Measurements from ENCODE around the gene TESK2.

TESK2 gene

GRCh38 chr1:45405636-45406035 is 85.3 kb downstream of the TESK2 start:
- no peak for TF ChIP-seq CTCF (IDR thresholded peaks at IDR 0.05; ENCODE audit: borderline replicate concordance, insufficient read depth, low read depth, low read length)
- H3K4me3 ChIP-seq (ENCODE audit: low read depth, low read length), result no peak overlapping the region

- no peak overlapping the region for H3K4me3 ChIP-seq (ENCODE audit: low read depth, low read length)
- no peak for TF ChIP-seq CTCF (IDR thresholded peaks at IDR 0.05; ENCODE audit: borderline replicate concordance, insufficient read depth, low read depth, low read length)
Measured at GRCh38 chr1:45403718-45404117, 87.2 kb downstream of the TESK2 start.

- H3K4me3 ChIP-seq (ENCODE audit: low read depth, low read length), result no peak overlapping the region
- TF ChIP-seq CTCF (IDR thresholded peaks at IDR 0.05; ENCODE audit: borderline replicate concordance, insufficient read depth, low read depth, low read length), result no peak
Measured at GRCh38 chr1:45403298-45403697, 87.7 kb downstream of the TESK2 start.

GRCh38 chr1:45401524-45401923 is 89.4 kb downstream of the TESK2 start:
- TF ChIP-seq CTCF (IDR thresholded peaks at IDR 0.05; ENCODE audit: borderline replicate concordance, insufficient read depth, low read depth, low read length), result no peak
- no peak overlapping the region for H3K4me3 ChIP-seq (ENCODE audit: low read depth, low read length)

- no peak overlapping the region for H3K4me3 ChIP-seq (ENCODE audit: low read depth, low read length)
- TF ChIP-seq CTCF (IDR thresholded peaks at IDR 0.05; ENCODE audit: borderline replicate concordance, insufficient read depth, low read depth, low read length), result no peak
Measured at GRCh38 chr1:45400049-45400448, 90.9 kb downstream of the TESK2 start.

- H3K4me3 ChIP-seq (ENCODE audit: low read depth, low read length), result no peak overlapping the region
- no peak for TF ChIP-seq CTCF (IDR thresholded peaks at IDR 0.05; ENCODE audit: borderline replicate concordance, insufficient read depth, low read depth, low read length)
Measured at GRCh38 chr1:45397285-45397684, 93.7 kb downstream of the TESK2 start.

- no peak overlapping the region for H3K4me3 ChIP-seq (ENCODE audit: low read depth, low read length)
- no peak for TF ChIP-seq CTCF (IDR thresholded peaks at IDR 0.05; ENCODE audit: borderline replicate concordance, insufficient read depth, low read depth, low read length)
Measured at GRCh38 chr1:45395582-45395981, 95.4 kb downstream of the TESK2 start.

Measured in GM12875 (cell line).